Skeletal muscle tissue (tissue), 4 donors: Measurements from ENCODE around the gene HOXD3. TPM values are rescaled to one million over a fixed set of nuclear protein-coding genes. Genes with fewer than 3 reads are reported as not detected.

Experiments
- H3K27ac ChIP-seq: one replicate; pipeline ENCODE4 v1.7.0; 2013; ENCODE audit warnings: mild to moderate bottlenecking, low read depth, low read length, inconsistent platforms
- H3K27me3 ChIP-seq, 3 donors: one replicate each; pipeline ENCODE4 v1.7.0; 2013; ENCODE audit warnings: low read length in 3 of 3; ENCODE audit not compliant: control insufficient read depth in 3 of 3, insufficient read depth in 3 of 3
- H3K36me3 ChIP-seq, 3 donors: one replicate each; pipeline ENCODE4 v1.7.0; 2013; ENCODE audit warnings: low read length in 3 of 3; ENCODE audit not compliant: control insufficient read depth in 3 of 3, insufficient read depth in 3 of 3
- H3K4me1 ChIP-seq, 3 donors: one replicate each; pipeline ENCODE4 v1.7.0; 2013; ENCODE audit warnings: low read length in 3 of 3, mild to moderate bottlenecking in 3 of 3; ENCODE audit not compliant: control insufficient read depth in 3 of 3, insufficient read depth in 3 of 3
- H3K4me3 ChIP-seq, 3 donors: one replicate each; pipeline ENCODE4 v1.7.0; 2013; ENCODE audit warnings: low read length in 3 of 3
- H3K9ac ChIP-seq, 3 donors: one replicate each; pipeline ENCODE4 v1.7.0; 2013; ENCODE audit warnings: low read length in 3 of 3, mild to moderate bottlenecking in 3 of 3, moderate library complexity in 2 of 3, low read depth in 1 of 3
- H3K9me3 ChIP-seq, 3 donors: one replicate each; pipeline ENCODE4 v1.7.0; 2013; ENCODE audit warnings: low read length in 3 of 3; ENCODE audit not compliant: control insufficient read depth in 3 of 3
- total RNA-seq: library from RNA; depleted of rRNA; stranded (reverse); fragments of >200 nt; gene quantifications from one replicate; pipeline ENCODE4 v1.2.3, GENCODE V29; 2014
- donor health status: Osteomylitis.

HOXD3 gene
- total RNA-seq, 1 donor from 2014 or later = 4.2 TPM

GRCh38 chr2:176121190-176122051 lies 35.7 kb upstream of the HOXD3 start:
- peaks cover 60 to 93% (median 87%) of the 10 kb centered on the region in 3 donors for H3K27me3 ChIP-seq

GRCh38 chr2:176122052-176122682 lies 34.9 kb upstream of the HOXD3 start:
- H3K4me3 ChIP-seq = peak overlapping the region; percentile 66 to 85 (median 76)
- peaks cover 10 to 16% (median 15%) of the 10 kb centered on the region in 3 donors for H3K4me1 ChIP-seq
- H3K36me3 ChIP-seq = no peaks in the 10 kb centered on the region
- peak overlapping the region; percentile 68 for H3K27ac ChIP-seq
- H3K9ac ChIP-seq = peak overlapping the region; percentile 61 to 69 (median 69)
- H3K27me3 ChIP-seq = peaks cover 53 to 86% (median 80%) of the 10 kb centered on the region in 3 donors
- H3K9me3 ChIP-seq = no peaks in the 10 kb centered on the region

More at GRCh38 chr2:176121190-176122051, 35.7 kb upstream of the HOXD3 start:
- Histone ChIP-seq H3K9ac (peak overlapping the region in 2 of 3 donors; percentile 69), H3K4me3 (peak overlapping the region in 2 of 3 donors; percentile 76 to 85), H3K4me1 (peaks cover 13 to 16% (median 15%) of the 10 kb centered on the region in 3 donors), H3K9me3 (no peaks in the 10 kb centered on the region), H3K27ac (peak overlapping the region; percentile 68), H3K36me3 (no peaks in the 10 kb centered on the region)

GRCh38 chr2:176122683-176123410 lies 34.3 kb upstream of the HOXD3 start, which contains the start of gene HOXD9:
TSS of gene HOXD9 (plus strand) at chr2:176122719. CDS start at chr2:176122769, 50 bp downstream.
- peak within 1 kb of the TSS; percentile 66 to 85 (median 76) for H3K4me3 ChIP-seq
- H3K4me1 ChIP-seq = peaks cover 5 to 15% (median 9%) of the 10 kb centered on the region in 3 donors
- H3K9me3 ChIP-seq = no peaks in the 10 kb centered on the region
- peaks cover 46 to 79% (median 77%) of the 10 kb centered on the region in 3 donors for H3K27me3 ChIP-seq
- H3K9ac ChIP-seq = peak within 1 kb of the TSS; percentile 61 to 69 (median 69)
- peak within 1 kb of the TSS; percentile 68 for H3K27ac ChIP-seq
- H3K36me3 ChIP-seq = no peaks in the 10 kb centered on the region

- Histone ChIP-seq H3K4me1 (peaks cover 5 to 18% (median 13%) of the 10 kb centered on the region in 3 donors), H3K9ac (peak overlapping the region in 2 of 3 donors; percentile 69), H3K9me3 (no peaks in the 10 kb centered on the region), H3K27me3 (peaks cover 45 to 79% (median 77%) of the 10 kb centered on the region in 3 donors), H3K4me3 (peak overlapping the region; percentile 60 to 85 (median 76)), H3K36me3 (no peaks in the 10 kb centered on the region), H3K27ac (no peak overlapping the region)
Measured at GRCh38 chr2:176123411-176124109, 33.5 kb upstream of the HOXD3 start.

- H3K27me3 ChIP-seq = peaks cover 39 to 81% (median 77%) of the 10 kb centered on the region in 3 donors
Measured at GRCh38 chr2:176124110-176124946, 32.8 kb upstream of the HOXD3 start.

GRCh38 chr2:176124947-176125771 lies 31.9 kb upstream of the HOXD3 start:
- Histone ChIP-seq H3K4me3 (no peak overlapping the region), H3K27ac (no peak overlapping the region), H3K27me3 (peaks cover 31 to 76% (median 70%) of the 10 kb centered on the region in 3 donors)

More at GRCh38 chr2:176124110-176124946, 32.8 kb upstream of the HOXD3 start:
- H3K36me3 ChIP-seq = no peaks in the 10 kb centered on the region
- no peak overlapping the region for H3K27ac ChIP-seq
- peaks cover 7 to 16% (median 15%) of the 10 kb centered on the region in 3 donors for H3K4me1 ChIP-seq
- peak overlapping the region in 1 of 3 donors; percentile 69 for H3K9ac ChIP-seq
- H3K9me3 ChIP-seq = no peaks in the 10 kb centered on the region
- H3K4me3 ChIP-seq = peak overlapping the region in 2 of 3 donors; percentile 60 to 85

GRCh38 chr2:176125772-176126054 lies 31.4 kb upstream of the HOXD3 start:
- no peaks in the 10 kb centered on the region for H3K9me3 ChIP-seq
- H3K36me3 ChIP-seq = no peaks in the 10 kb centered on the region
- H3K4me1 ChIP-seq = peaks cover 7 to 16% (median 15%) of the 10 kb centered on the region in 3 donors
- no peak overlapping the region for H3K9ac ChIP-seq
- peaks cover 27 to 71% (median 68%) of the 10 kb centered on the region in 3 donors for H3K27me3 ChIP-seq
- H3K4me3 ChIP-seq = no peak overlapping the region
- H3K27ac ChIP-seq = no peak overlapping the region

More at GRCh38 chr2:176124947-176125771, 31.9 kb upstream of the HOXD3 start:
- Histone ChIP-seq H3K4me1 (peaks cover 7 to 16% (median 15%) of the 10 kb centered on the region in 3 donors), H3K9me3 (no peaks in the 10 kb centered on the region), H3K9ac (no peak overlapping the region), H3K36me3 (no peaks in the 10 kb centered on the region)
